IPS-18a (cell line): ENCODE measurements around the gene ATXN1.

Experiments
- H3K27ac ChIP-seq: one replicate; pipeline ENCODE4 v1.5.1; 2013; ENCODE audit warnings: low read length
- H3K27me3 ChIP-seq: one replicate; pipeline ENCODE4 v1.6.1; 2013; ENCODE audit warnings: mild to moderate bottlenecking, low read length; ENCODE audit not compliant: control insufficient read depth, insufficient read depth
- H3K36me3 ChIP-seq: one replicate; pipeline ENCODE4 v1.6.1; 2013; ENCODE audit warnings: low read depth, low read length; ENCODE audit not compliant: control insufficient read depth
- H3K4me1 ChIP-seq: one replicate; pipeline ENCODE4 v1.6.1; 2013; ENCODE audit warnings: low read depth, low read length; ENCODE audit not compliant: control insufficient read depth
- H3K4me3 ChIP-seq: one replicate; pipeline ENCODE4 v1.5.1; 2013; ENCODE audit warnings: low read length
- H3K9ac ChIP-seq: one replicate; pipeline ENCODE4 v1.6.1; 2013; ENCODE audit warnings: mild to moderate bottlenecking, low read length, moderate library complexity
- H3K9me3 ChIP-seq: one replicate; pipeline ENCODE4 v1.6.1; 2013; ENCODE audit warnings: low read depth, low read length; ENCODE audit not compliant: control insufficient read depth

The ATXN1 gene

GRCh38 chr6:16555550-16555949, 205.7 kb downstream of the ATXN1 start:
- H3K27ac ChIP-seq: no peak overlapping the region
- H3K9me3 ChIP-seq: no peaks in the 10 kb centered on the region
- no peak overlapping the region for H3K9ac ChIP-seq
- no peaks in the 10 kb centered on the region for H3K36me3 ChIP-seq
- no peaks in the 10 kb centered on the region for H3K4me1 ChIP-seq
- H3K4me3 ChIP-seq: no peak overlapping the region
- H3K27me3 ChIP-seq: no peaks in the 10 kb centered on the region

GRCh38 chr6:16553531-16553930, 207.7 kb downstream of the ATXN1 start:
- Histone ChIP-seq H3K36me3 (no peaks in the 10 kb centered on the region), H3K4me3 (no peak overlapping the region), H3K4me1 (no peaks in the 10 kb centered on the region), H3K27ac (no peak overlapping the region), H3K9ac (no peak overlapping the region), H3K9me3 (no peaks in the 10 kb centered on the region), H3K27me3 (no peaks in the 10 kb centered on the region)

- Histone ChIP-seq H3K27me3 (no peaks in the 10 kb centered on the region), H3K9me3 (no peaks in the 10 kb centered on the region), H3K27ac (no peak overlapping the region), H3K9ac (no peak overlapping the region), H3K4me3 (no peak overlapping the region), H3K4me1 (no peaks in the 10 kb centered on the region), H3K36me3 (no peaks in the 10 kb centered on the region)
Observed at GRCh38 chr6:16551466-16551865, 209.8 kb downstream of the ATXN1 start.

- H3K27ac ChIP-seq: no peak overlapping the region
- no peak overlapping the region for H3K9ac ChIP-seq
- no peaks in the 10 kb centered on the region for H3K27me3 ChIP-seq
- H3K9me3 ChIP-seq: no peaks in the 10 kb centered on the region
- no peaks in the 10 kb centered on the region for H3K36me3 ChIP-seq
- no peak overlapping the region for H3K4me3 ChIP-seq
- no peaks in the 10 kb centered on the region for H3K4me1 ChIP-seq
Observed at GRCh38 chr6:16548121-16548520, 213.1 kb downstream of the ATXN1 start.

GRCh38 chr6:16547587-16547986, 213.7 kb downstream of the ATXN1 start:
- Histone ChIP-seq H3K9me3 (no peaks in the 10 kb centered on the region), H3K27me3 (no peaks in the 10 kb centered on the region), H3K27ac (no peak overlapping the region), H3K36me3 (no peaks in the 10 kb centered on the region), H3K4me3 (no peak overlapping the region), H3K9ac (no peak overlapping the region), H3K4me1 (no peaks in the 10 kb centered on the region)

- H3K9me3 ChIP-seq: no peaks in the 10 kb centered on the region
- H3K9ac ChIP-seq: no peak overlapping the region
- H3K4me3 ChIP-seq: no peak overlapping the region
- H3K27me3 ChIP-seq: no peaks in the 10 kb centered on the region
- H3K27ac ChIP-seq: no peak overlapping the region
- H3K36me3 ChIP-seq: no peaks in the 10 kb centered on the region
- H3K4me1 ChIP-seq: no peaks in the 10 kb centered on the region
Observed at GRCh38 chr6:16546861-16547260, 214.4 kb downstream of the ATXN1 start.

- Histone ChIP-seq H3K27ac (no peak overlapping the region), H3K36me3 (no peaks in the 10 kb centered on the region), H3K4me3 (no peak overlapping the region), H3K4me1 (no peaks in the 10 kb centered on the region), H3K27me3 (no peaks in the 10 kb centered on the region), H3K9ac (no peak overlapping the region), H3K9me3 (no peaks in the 10 kb centered on the region)
Observed at GRCh38 chr6:16545382-16545781, 215.9 kb downstream of the ATXN1 start.

- Histone ChIP-seq H3K4me1 (no peaks in the 10 kb centered on the region), H3K9me3 (no peaks in the 10 kb centered on the region), H3K27me3 (no peaks in the 10 kb centered on the region), H3K4me3 (no peak overlapping the region), H3K9ac (no peak overlapping the region), H3K36me3 (no peaks in the 10 kb centered on the region), H3K27ac (no peak overlapping the region)
Observed at GRCh38 chr6:16544521-16544920, 216.7 kb downstream of the ATXN1 start.

GRCh38 chr6:16544006-16544405, 217.3 kb downstream of the ATXN1 start:
- Histone ChIP-seq H3K36me3 (no peaks in the 10 kb centered on the region), H3K4me1 (no peaks in the 10 kb centered on the region), H3K4me3 (no peak overlapping the region), H3K27me3 (no peaks in the 10 kb centered on the region), H3K9ac (no peak overlapping the region), H3K9me3 (no peaks in the 10 kb centered on the region), H3K27ac (no peak overlapping the region)

GRCh38 chr6:16543521-16543920, 217.7 kb downstream of the ATXN1 start:
- Histone ChIP-seq H3K4me1 (no peaks in the 10 kb centered on the region), H3K9ac (no peak overlapping the region), H3K27ac (no peak overlapping the region), H3K9me3 (no peaks in the 10 kb centered on the region), H3K4me3 (no peak overlapping the region), H3K36me3 (no peaks in the 10 kb centered on the region), H3K27me3 (no peaks in the 10 kb centered on the region)

GRCh38 chr6:16542070-16542469, 219.2 kb downstream of the ATXN1 start:
- Histone ChIP-seq H3K27ac (no peak overlapping the region), H3K9ac (no peak overlapping the region), H3K9me3 (no peaks in the 10 kb centered on the region), H3K4me1 (no peaks in the 10 kb centered on the region), H3K36me3 (no peaks in the 10 kb centered on the region), H3K27me3 (no peaks in the 10 kb centered on the region), H3K4me3 (no peak overlapping the region)

GRCh38 chr6:16540804-16541752, 220.2 kb downstream of the ATXN1 start:
- H3K9me3 ChIP-seq: no peaks in the 10 kb centered on the region
- no peaks in the 10 kb centered on the region for H3K27me3 ChIP-seq
- no peaks in the 10 kb centered on the region for H3K4me1 ChIP-seq
- no peaks in the 10 kb centered on the region for H3K36me3 ChIP-seq
- H3K27ac ChIP-seq: no peak overlapping the region
- H3K4me3 ChIP-seq: no peak overlapping the region
- H3K9ac ChIP-seq: no peak overlapping the region
